HepG2 (cell line): ENCODE results near the gene NOTCH4. TPM values are rescaled to one million over a fixed set of nuclear protein-coding genes. Genes with fewer than 3 reads are reported as not detected.

Source experiments
- CHCHD3 ChIP-seq: sonication (generic); formaldehyde crosslinking; IDR thresholded peaks from 2 replicates; pipeline ENCODE4 v1.8.0; 2022; ENCODE audit warnings: mild to moderate bottlenecking, missing genetic modification reagents, moderate library complexity
- MED13 ChIP-seq: sonication (generic); formaldehyde crosslinking; IDR thresholded peaks from 2 replicates; pipeline ENCODE4 v1.5.0; 2020; ENCODE audit warnings: missing genetic modification reagents
- RBFOX2 ChIP-seq: fragments of 200-400 bp; formaldehyde crosslinking; IDR thresholded peaks from 2 replicates; pipeline ENCODE4 v1.6.1; 2017; ENCODE audit warnings: low read depth, mild to moderate bottlenecking, low read length
- RCOR2 ChIP-seq: IDR thresholded peaks from 2 replicates; pipeline ENCODE4 v1.6.1; 2016; ENCODE audit warnings: missing biosample characterization, missing genetic modification reagents
- ZNF12 ChIP-seq: sonication (generic); formaldehyde crosslinking; IDR thresholded peaks from 2 replicates; pipeline ENCODE4 v1.5.0; 2020; ENCODE audit warnings: missing genetic modification reagents
- ZNF235 ChIP-seq: sonication (generic); formaldehyde crosslinking; IDR thresholded peaks from 2 replicates; pipeline ENCODE4 v1.8.1; 2023; ENCODE audit warnings: mild to moderate bottlenecking, missing genetic modification reagents, borderline replicate concordance
- ZNF549 ChIP-seq: sonication (generic); formaldehyde crosslinking; IDR thresholded peaks from 2 replicates; pipeline ENCODE4 v1.5.0; 2020; ENCODE audit warnings: missing genetic modification reagents
- ZNF614 ChIP-seq: IDR thresholded peaks from 2 replicates; pipeline ENCODE4 v1.6.1; 2018; ENCODE audit warnings: missing biosample characterization, missing genetic modification reagents, inconsistent platforms, borderline replicate concordance
- polyA plus RNA-seq, 8 experiments: library from polyadenylated mRNA; depleted of rRNA in 3 of 8; stranded (reverse) in 7 of 8; unstranded in 1 of 8; fragments of >200 nt; fragmentation: Illumina TruSeq in 4 of 8; extraction: Trizol in 4 of 8; gene quantifications; 2 replicates each; pipeline versions ENCODE4 v1.2.1 to v1.2.3, GENCODE V29; 2011 to 2016; ENCODE audit warnings: low read depth in 4 of 8, missing spikeins in 1 of 8, mixed read lengths in 1 of 8; ENCODE audit not compliant: insufficient read depth in 1 of 8
- total RNA-seq, 5 experiments: library from RNA; depleted of rRNA; stranded (reverse); fragments of >200 nt; fragmentation: Illumina TruSeq; extraction: Trizol; gene quantifications; 2 replicates each; pipeline ENCODE4 v1.2.3, GENCODE V29; 2016; ENCODE audit warnings: low read depth in 1 of 5
- TF ChIP-seq, protein P1 (sequence below): sonication (generic); formaldehyde crosslinking; IDR thresholded peaks from 2 replicates; pipeline ENCODE4 v1.4.0; 2020; ENCODE audit warnings: mild to moderate bottlenecking, low read depth, missing genetic modification reagents
- TF ChIP-seq, protein P2 (sequence below): sonication (generic); formaldehyde crosslinking; IDR thresholded peaks from 2 replicates; pipeline ENCODE4 v1.8.0; 2022; ENCODE audit warnings: missing genetic modification reagents, mild to moderate bottlenecking, inconsistent platforms, borderline replicate concordance
- TF ChIP-seq, protein P3 (sequence below): IDR thresholded peaks from 2 replicates; pipeline ENCODE4 v1.6.1; 2016; ENCODE audit warnings: missing compliant biosample characterization, missing genetic modification reagents, borderline replicate concordance
- TF ChIP-seq, protein P4 (sequence below): sonication (generic); formaldehyde crosslinking; conservative IDR thresholded peaks from 2 replicates; pipeline ENCODE4 v1.4.0; 2020; ENCODE audit warnings: missing genetic modification reagents
- TF ChIP-seq, protein P5 (sequence below): sonication (generic); formaldehyde crosslinking; IDR thresholded peaks from 2 replicates; pipeline ENCODE4 v1.5.0; 2020; ENCODE audit warnings: mild to moderate bottlenecking, missing genetic modification reagents, borderline replicate concordance

Gene NOTCH4
- total and polyA plus RNA-seq, 2 of the 13 experiments (the other 11 are each of a cell fraction or from before 2014, with no cell fraction given) = 0.51 to 0.83 TPM

DNA sequence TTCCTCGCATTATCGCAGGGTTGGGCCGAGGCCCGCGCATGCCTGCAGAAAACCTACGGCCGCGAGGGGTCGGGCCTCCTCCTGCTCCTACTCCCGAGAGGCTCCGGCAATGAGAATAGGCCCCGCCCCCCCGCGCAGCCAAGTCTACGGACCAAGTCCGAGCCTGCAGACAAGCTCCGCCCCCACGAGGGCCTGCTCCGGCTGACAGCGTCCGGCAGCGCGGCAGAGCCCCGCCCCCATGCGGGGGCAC is 28.3 kb downstream of the NOTCH4 start (continued):
- TF ChIP-seq, protein P1, sequence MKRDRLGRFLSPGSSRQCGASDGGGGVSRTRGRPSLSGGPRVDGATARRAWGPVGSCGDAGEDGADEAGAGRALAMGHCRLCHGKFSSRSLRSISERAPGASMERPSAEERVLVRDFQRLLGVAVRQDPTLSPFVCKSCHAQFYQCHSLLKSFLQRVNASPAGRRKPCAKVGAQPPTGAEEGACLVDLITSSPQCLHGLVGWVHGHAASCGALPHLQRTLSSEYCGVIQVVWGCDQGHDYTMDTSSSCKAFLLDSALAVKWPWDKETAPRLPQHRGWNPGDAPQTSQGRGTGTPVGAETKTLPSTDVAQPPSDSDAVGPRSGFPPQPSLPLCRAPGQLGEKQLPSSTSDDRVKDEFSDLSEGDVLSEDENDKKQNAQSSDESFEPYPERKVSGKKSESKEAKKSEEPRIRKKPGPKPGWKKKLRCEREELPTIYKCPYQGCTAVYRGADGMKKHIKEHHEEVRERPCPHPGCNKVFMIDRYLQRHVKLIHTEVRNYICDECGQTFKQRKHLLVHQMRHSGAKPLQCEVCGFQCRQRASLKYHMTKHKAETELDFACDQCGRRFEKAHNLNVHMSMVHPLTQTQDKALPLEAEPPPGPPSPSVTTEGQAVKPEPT = no peak
- TF ChIP-seq, protein P2, sequence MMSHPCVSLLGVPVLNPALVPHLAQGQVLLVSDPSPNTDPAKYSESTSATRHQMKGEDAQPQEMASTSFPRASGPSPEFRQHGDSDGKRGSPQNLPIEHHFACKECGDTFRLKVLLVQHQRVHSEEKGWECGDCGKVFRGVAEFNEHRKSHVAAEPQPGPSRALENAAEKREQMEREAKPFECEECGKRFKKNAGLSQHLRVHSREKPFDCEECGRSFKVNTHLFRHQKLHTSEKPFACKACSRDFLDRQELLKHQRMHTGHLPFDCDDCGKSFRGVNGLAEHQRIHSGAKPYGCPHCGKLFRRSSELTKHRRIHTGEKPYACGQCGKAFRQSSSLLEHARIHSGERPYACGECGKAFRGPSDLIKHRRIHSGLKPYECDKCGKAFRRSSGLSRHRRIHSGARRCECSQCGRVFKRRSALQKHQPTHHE = no peak
- no peak for TF ChIP-seq ZNF235
- TF ChIP-seq RCOR2 = no peak
- TF ChIP-seq MED13 = no peak
- 0 out of 2 replicates have a peak, but pooled peaks have one; percentile 10 for TF ChIP-seq ZNF614 (CRISPR knock-in tag)
- TF ChIP-seq ZNF12 (CRISPR knock-in tag) = no peak
- TF ChIP-seq, protein P3, sequence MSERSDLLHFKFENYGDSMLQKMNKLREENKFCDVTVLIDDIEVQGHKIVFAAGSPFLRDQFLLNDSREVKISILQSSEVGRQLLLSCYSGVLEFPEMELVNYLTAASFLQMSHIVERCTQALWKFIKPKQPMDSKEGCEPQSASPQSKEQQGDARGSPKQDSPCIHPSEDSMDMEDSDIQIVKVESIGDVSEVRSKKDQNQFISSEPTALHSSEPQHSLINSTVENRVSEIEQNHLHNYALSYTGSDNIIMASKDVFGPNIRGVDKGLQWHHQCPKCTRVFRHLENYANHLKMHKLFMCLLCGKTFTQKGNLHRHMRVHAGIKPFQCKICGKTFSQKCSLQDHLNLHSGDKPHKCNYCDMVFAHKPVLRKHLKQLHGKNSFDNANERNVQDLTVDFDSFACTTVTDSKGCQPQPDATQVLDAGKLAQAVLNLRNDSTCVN (CRISPR knock-in tag) = no peak
- TF ChIP-seq CHCHD3 = no peak
- TF ChIP-seq, protein P4, sequence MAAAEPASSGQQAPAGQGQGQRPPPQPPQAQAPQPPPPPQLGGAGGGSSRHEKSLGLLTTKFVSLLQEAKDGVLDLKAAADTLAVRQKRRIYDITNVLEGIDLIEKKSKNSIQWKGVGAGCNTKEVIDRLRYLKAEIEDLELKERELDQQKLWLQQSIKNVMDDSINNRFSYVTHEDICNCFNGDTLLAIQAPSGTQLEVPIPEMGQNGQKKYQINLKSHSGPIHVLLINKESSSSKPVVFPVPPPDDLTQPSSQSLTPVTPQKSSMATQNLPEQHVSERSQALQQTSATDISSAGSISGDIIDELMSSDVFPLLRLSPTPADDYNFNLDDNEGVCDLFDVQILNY (CRISPR knock-in tag) = no peak
- no peak for TF ChIP-seq RBFOX2
- TF ChIP-seq, protein P5, sequence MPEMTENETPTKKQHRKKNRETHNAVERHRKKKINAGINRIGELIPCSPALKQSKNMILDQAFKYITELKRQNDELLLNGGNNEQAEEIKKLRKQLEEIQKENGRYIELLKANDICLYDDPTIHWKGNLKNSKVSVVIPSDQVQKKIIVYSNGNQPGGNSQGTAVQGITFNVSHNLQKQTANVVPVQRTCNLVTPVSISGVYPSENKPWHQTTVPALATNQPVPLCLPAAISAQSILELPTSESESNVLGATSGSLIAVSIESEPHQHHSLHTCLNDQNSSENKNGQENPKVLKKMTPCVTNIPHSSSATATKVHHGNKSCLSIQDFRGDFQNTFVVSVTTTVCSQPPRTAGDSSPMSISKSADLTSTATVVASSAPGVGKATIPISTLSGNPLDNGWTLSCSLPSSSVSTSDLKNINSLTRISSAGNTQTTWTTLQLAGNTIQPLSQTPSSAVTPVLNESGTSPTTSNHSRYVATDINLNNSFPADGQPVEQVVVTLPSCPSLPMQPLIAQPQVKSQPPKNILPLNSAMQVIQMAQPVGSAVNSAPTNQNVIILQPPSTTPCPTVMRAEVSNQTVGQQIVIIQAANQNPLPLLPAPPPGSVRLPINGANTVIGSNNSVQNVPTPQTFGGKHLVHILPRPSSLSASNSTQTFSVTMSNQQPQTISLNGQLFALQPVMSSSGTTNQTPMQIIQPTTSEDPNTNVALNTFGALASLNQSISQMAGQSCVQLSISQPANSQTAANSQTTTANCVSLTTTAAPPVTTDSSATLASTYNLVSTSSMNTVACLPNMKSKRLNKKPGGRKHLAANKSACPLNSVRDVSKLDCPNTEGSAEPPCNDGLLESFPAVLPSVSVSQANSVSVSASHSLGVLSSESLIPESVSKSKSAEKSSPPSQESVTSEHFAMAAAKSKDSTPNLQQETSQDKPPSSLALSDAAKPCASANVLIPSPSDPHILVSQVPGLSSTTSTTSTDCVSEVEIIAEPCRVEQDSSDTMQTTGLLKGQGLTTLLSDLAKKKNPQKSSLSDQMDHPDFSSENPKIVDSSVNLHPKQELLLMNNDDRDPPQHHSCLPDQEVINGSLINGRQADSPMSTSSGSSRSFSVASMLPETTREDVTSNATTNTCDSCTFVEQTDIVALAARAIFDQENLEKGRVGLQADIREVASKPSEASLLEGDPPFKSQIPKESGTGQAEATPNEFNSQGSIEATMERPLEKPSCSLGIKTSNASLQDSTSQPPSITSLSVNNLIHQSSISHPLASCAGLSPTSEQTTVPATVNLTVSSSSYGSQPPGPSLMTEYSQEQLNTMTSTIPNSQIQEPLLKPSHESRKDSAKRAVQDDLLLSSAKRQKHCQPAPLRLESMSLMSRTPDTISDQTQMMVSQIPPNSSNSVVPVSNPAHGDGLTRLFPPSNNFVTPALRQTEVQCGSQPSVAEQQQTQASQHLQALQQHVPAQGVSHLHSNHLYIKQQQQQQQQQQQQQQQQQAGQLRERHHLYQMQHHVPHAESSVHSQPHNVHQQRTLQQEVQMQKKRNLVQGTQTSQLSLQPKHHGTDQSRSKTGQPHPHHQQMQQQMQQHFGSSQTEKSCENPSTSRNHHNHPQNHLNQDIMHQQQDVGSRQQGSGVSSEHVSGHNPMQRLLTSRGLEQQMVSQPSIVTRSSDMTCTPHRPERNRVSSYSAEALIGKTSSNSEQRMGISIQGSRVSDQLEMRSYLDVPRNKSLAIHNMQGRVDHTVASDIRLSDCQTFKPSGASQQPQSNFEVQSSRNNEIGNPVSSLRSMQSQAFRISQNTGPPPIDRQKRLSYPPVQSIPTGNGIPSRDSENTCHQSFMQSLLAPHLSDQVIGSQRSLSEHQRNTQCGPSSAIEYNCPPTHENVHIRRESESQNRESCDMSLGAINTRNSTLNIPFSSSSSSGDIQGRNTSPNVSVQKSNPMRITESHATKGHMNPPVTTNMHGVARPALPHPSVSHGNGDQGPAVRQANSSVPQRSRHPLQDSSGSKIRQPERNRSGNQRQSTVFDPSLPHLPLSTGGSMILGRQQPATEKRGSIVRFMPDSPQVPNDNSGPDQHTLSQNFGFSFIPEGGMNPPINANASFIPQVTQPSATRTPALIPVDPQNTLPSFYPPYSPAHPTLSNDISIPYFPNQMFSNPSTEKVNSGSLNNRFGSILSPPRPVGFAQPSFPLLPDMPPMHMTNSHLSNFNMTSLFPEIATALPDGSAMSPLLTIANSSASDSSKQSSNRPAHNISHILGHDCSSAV (CRISPR knock-in tag) = no peak
- no peak for TF ChIP-seq ZNF549
